Left ventricle myocardium inferior (tissue), 1 donor: ENCODE measurements around the gene RASSF7. TPM values are rescaled to one million over a fixed set of nuclear protein-coding genes. Genes with fewer than 3 reads are reported as not detected.

ENCODE experiments used
- DNase-seq: peaks from one replicate; pipeline ENCODE4 v3.0.0-alpha.2; 2020
- H3K27ac ChIP-seq: fragments of 200-600 bp; replicated peaks from 2 replicates; pipeline ENCODE4 v1.8.0; 2021
- H3K27me3 ChIP-seq: fragments of 200-600 bp; 2 replicates; pipeline ENCODE4 v1.8.0; 2021; ENCODE audit warnings: low read depth
- H3K36me3 ChIP-seq: fragments of 200-600 bp; 2 replicates; pipeline ENCODE4 v1.8.0; 2021
- H3K4me1 ChIP-seq: fragments of 200-600 bp; 2 replicates; pipeline ENCODE4 v1.8.0; 2021
- H3K4me3 ChIP-seq: fragments of 200-600 bp; 2 replicates; pipeline ENCODE4 v1.8.0; 2021; ENCODE audit warnings: mild to moderate bottlenecking, moderate library complexity
- H3K9me3 ChIP-seq: fragments of 200-600 bp; replicated peaks from 2 replicates; pipeline ENCODE4 v1.8.0; 2021
- CTCF ChIP-seq: fragments of 200-600 bp; IDR thresholded peaks from 2 replicates; pipeline ENCODE4 v1.8.0; 2021; ENCODE audit warnings: antibody characterized with exemption, mild to moderate bottlenecking, borderline replicate concordance
- intact Hi-C: fragments of 100-400 bp; cut with micrococcal nuclease; formaldehyde crosslinking; loops from one replicate; pipeline ENCODE4 v1.11.0; 2022
- total RNA-seq: library from RNA; stranded (reverse); fragmentation: NEBNext Ultra II Directional; extraction: Animal tissue kit (Norgen Biotek cat#: 25700); gene quantifications from one replicate; pipeline ENCODE4 v1.2.1, GENCODE V29; 2021
- donor health status: DM: no; HTN: yes; CAD: no; lungs with severe emphysema.

RASSF7 gene
- total RNA-seq, 1 donor from 2014 or later: 4.5 TPM

GRCh38 chr11:535519-536454 lies 25.0 kb upstream of the RASSF7 start, which contains the start of gene HRAS:
Gene HRAS, minus strand, starts transcription at chr11:535576.
- peak; percentile 95 for DNase-seq

GRCh38 chr11:536841-537621 lies 23.7 kb upstream of the RASSF7 start, which contains the start of gene LRRC56:
Gene LRRC56, plus strand, starts transcription at chr11:537527. Its CDS starts 3,158 bp downstream, at chr11:540685.
- no peaks in the 10 kb centered on the region for H3K9me3 ChIP-seq
- peaks cover 17% of the 10 kb centered on the region for H3K36me3 ChIP-seq
- peak; percentile 74 for DNase-seq
- H3K27me3 ChIP-seq: peaks cover 37% of the 10 kb centered on the region
- H3K4me3 ChIP-seq: peak within 1 kb of the TSS; percentile 94
- intact Hi-C loops: no loop called here
- peaks cover 52% of the 10 kb centered on the region for H3K4me1 ChIP-seq
- no peak within 1 kb of the TSS for H3K27ac ChIP-seq
- TF ChIP-seq CTCF: no peak

More at GRCh38 chr11:535519-536454, 25.0 kb upstream of the RASSF7 start, which contains the start of gene HRAS:
- H3K36me3 ChIP-seq: peaks cover 28% of the 10 kb centered on the region
- H3K9me3 ChIP-seq: no peaks in the 10 kb centered on the region
- peak within 1 kb of the TSS; percentile 91 for H3K27ac ChIP-seq
- H3K27me3 ChIP-seq: peaks cover 35% of the 10 kb centered on the region
- peak within 1 kb of the TSS; percentile 94 for H3K4me3 ChIP-seq
- peaks cover 54% of the 10 kb centered on the region for H3K4me1 ChIP-seq
- TF ChIP-seq CTCF: no peak
- intact Hi-C loops: no loop called here

- DNase-seq: peak; percentile 11
- peaks cover 37% of the 10 kb centered on the region for H3K27me3 ChIP-seq
- intact Hi-C loops: no loop called here
- peak overlapping the region; percentile 94 for H3K4me3 ChIP-seq
- H3K4me1 ChIP-seq: peaks cover 44% of the 10 kb centered on the region
- no peaks in the 10 kb centered on the region for H3K9me3 ChIP-seq
- no peak for TF ChIP-seq CTCF
- H3K36me3 ChIP-seq: peaks cover 9% of the 10 kb centered on the region
- no peak overlapping the region for H3K27ac ChIP-seq
Observed at GRCh38 chr11:537622-538430, 22.9 kb upstream of the RASSF7 start.

GRCh38 chr11:538431-539051 lies 22.2 kb upstream of the RASSF7 start:
- Histone ChIP-seq H3K27me3 (peaks cover 37% of the 10 kb centered on the region), H3K4me3 (no peak overlapping the region), H3K4me1 (peaks cover 37% of the 10 kb centered on the region), H3K9me3 (no peaks in the 10 kb centered on the region), H3K27ac (no peak overlapping the region), H3K36me3 (peaks cover 2% of the 10 kb centered on the region)
- no peak for TF ChIP-seq CTCF
- intact Hi-C loops: no loop called here
- DNase-seq: peak; percentile 11
